Measurements from ENCODE around the gene C12orf42. TPM values are rescaled to one million over a fixed set of nuclear protein-coding genes. Genes with fewer than 3 reads are reported as not detected.
A peak's percentile ranks its signal among the peaks of the same experiment; 100 is the strongest.

Gene C12orf42
- total RNA-seq, 1 experiment from 2014 or later, result not detected

DNA sequence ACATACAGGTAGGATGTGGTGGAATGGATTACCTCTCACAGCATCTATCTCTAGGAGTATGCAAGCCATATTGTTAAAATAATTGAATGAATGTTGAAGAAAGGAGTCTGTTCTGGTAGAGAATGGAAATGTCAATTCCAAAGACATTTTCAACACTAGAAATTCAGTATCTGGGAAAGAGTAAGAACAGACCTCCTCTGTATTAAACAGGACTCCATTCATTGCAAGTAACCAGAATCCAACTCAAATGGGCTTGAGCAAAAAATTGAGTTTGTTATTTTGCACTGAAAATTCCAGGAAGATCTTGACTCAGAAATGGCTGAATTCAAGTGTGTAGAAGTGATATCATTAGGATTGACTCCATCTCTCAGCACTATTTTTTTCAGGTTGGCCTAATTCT lies 168.1 kb downstream of the C12orf42 start:
- Histone ChIP-seq H3K4me2 (no peak overlapping the region), H3K27ac (no peak overlapping the region), H3K4me3 (no peak overlapping the region), H3K36me3 (ENCODE audit: low read depth) (no peaks in the 10 kb centered on the region), H3K9me3 (ENCODE audit: insufficient read depth, low read depth) (no peaks in the 10 kb centered on the region), H3K4me1 (replicated peaks; ENCODE audit: insufficient read depth) (no peaks in the 10 kb centered on the region), H2AFZ (no peak overlapping the region), H3K9me2 (ENCODE audit: insufficient read depth) (no peaks in the 10 kb centered on the region), H3F3A (ENCODE audit: insufficient read depth, low read depth) (no peaks in the 10 kb centered on the region), H3K79me2 (ENCODE audit: low read depth) (no peaks in the 10 kb centered on the region), H4K20me1 (ENCODE audit: insufficient read depth) (no peaks in the 10 kb centered on the region), H3K27me3 (ENCODE audit: insufficient read depth, low read depth) (peaks cover 9% of the 10 kb centered on the region; the same call in 1 of the 2 replicates)
- TF ChIP-seq EZH2 (IDR thresholded peaks at IDR 0.05; ENCODE audit: low read depth), result no peak
- TF ChIP-seq, protein P1, sequence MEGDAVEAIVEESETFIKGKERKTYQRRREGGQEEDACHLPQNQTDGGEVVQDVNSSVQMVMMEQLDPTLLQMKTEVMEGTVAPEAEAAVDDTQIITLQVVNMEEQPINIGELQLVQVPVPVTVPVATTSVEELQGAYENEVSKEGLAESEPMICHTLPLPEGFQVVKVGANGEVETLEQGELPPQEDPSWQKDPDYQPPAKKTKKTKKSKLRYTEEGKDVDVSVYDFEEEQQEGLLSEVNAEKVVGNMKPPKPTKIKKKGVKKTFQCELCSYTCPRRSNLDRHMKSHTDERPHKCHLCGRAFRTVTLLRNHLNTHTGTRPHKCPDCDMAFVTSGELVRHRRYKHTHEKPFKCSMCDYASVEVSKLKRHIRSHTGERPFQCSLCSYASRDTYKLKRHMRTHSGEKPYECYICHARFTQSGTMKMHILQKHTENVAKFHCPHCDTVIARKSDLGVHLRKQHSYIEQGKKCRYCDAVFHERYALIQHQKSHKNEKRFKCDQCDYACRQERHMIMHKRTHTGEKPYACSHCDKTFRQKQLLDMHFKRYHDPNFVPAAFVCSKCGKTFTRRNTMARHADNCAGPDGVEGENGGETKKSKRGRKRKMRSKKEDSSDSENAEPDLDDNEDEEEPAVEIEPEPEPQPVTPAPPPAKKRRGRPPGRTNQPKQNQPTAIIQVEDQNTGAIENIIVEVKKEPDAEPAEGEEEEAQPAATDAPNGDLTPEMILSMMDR (conservative IDR thresholded peaks at IDR 0.05), result no peak
- intact Hi-C loops (cut with micrococcal nuclease; ENCODE audit: unreplicated experiment), result loop anchor here (5.0 kb wide), 1 partner anchor 220 kb away; no protein-coding TSS in a partner anchor
- POLR2A ChIA-PET (ENCODE audit: unreplicated experiment), result no interaction called here
- DNase-seq, result no peak
- CTCF ChIA-PET, result no interaction called here
- no TSS peak for BruUV-seq (replicated peaks)

DNA sequence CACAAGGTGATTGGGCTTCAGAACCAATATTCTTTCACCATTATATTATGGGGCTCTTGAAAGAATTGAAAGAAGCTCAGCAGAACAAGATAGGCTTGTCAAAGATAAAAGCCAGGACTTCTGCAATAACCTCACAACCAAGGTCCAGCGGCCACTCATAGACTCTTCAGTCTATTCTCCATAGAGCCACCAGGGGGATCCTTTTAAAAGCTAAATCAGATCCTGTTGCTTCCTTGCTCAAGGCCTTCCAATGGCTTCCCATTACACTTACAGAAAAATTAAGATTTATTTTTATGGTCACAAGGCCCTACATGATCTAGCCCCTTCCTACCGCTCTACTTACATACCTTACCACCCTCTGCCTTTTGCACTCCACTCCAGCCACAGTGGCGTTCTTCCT lies 169.6 kb downstream of the C12orf42 start:
- H3K4me2 ChIP-seq, result no peak overlapping the region
- H3K27me3 ChIP-seq (ENCODE audit: insufficient read depth, low read depth), result peaks cover 9% of the 10 kb centered on the region; the same call in 1 of the 2 replicates
- no peaks in the 10 kb centered on the region for H3K9me2 ChIP-seq (ENCODE audit: insufficient read depth)
- TF ChIP-seq EZH2 (IDR thresholded peaks at IDR 0.05; ENCODE audit: low read depth), result no peak
- TF ChIP-seq, protein P1 (conservative IDR thresholded peaks at IDR 0.05), result peak; percentile 57
- no peak overlapping the region for H2AFZ ChIP-seq
- intact Hi-C loops (cut with micrococcal nuclease; ENCODE audit: unreplicated experiment), result loop anchor here (5.0 kb wide), 1 partner anchor 221 kb away; no protein-coding TSS in a partner anchor
- H3K79me2 ChIP-seq (ENCODE audit: low read depth), result no peaks in the 10 kb centered on the region
- ChIA-PET CTCF (no interaction called here), POLR2A (ENCODE audit: unreplicated experiment) (no interaction called here)
- no peaks in the 10 kb centered on the region for H3K9me3 ChIP-seq (ENCODE audit: insufficient read depth, low read depth)
- H3K27ac ChIP-seq, result no peak overlapping the region
- no peak for DNase-seq
- BruUV-seq (replicated peaks), result no TSS peak
- no peaks in the 10 kb centered on the region for H4K20me1 ChIP-seq (ENCODE audit: insufficient read depth)
- H3K36me3 ChIP-seq (ENCODE audit: low read depth), result no peaks in the 10 kb centered on the region
- no peaks in the 10 kb centered on the region for H3F3A ChIP-seq (ENCODE audit: insufficient read depth, low read depth)
- no peaks in the 10 kb centered on the region for H3K4me1 ChIP-seq (replicated peaks; ENCODE audit: insufficient read depth)
- no peak overlapping the region for H3K4me3 ChIP-seq

DNA sequence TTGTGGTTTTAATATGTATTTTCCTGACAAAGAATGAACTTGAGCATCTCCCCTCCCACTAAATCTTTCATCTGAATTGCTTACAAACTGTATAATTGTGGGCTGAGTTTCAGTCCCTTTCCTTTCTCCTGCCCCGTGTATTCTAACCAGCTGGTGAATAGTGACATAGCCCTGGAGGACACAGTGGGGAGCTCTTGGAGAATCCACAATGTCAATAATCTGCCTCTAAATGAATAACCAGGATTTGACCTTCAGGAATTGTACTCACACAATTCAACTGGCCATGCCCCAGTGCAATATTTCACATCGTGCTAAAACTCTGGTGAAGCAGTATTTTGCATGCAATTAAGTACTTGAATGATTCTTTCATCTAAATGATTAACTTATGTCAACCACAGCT lies 177.2 kb downstream of the C12orf42 start:
- ChIA-PET POLR2A (ENCODE audit: unreplicated experiment) (no interaction called here), CTCF (no interaction called here)
- Histone ChIP-seq H3F3A (ENCODE audit: insufficient read depth, low read depth) (no peaks in the 10 kb centered on the region), H3K4me3 (no peak overlapping the region), H3K4me2 (no peak overlapping the region), H2AFZ (no peak overlapping the region), H3K36me3 (ENCODE audit: low read depth) (no peaks in the 10 kb centered on the region), H3K9me3 (ENCODE audit: insufficient read depth, low read depth) (no peaks in the 10 kb centered on the region), H3K79me2 (ENCODE audit: low read depth) (no peaks in the 10 kb centered on the region), H3K27me3 (ENCODE audit: insufficient read depth, low read depth) (0 out of 2 replicates have a peak, but pooled peaks cover 4% of the 10 kb centered on the region), H3K27ac (no peak overlapping the region), H3K9me2 (ENCODE audit: insufficient read depth) (no peaks in the 10 kb centered on the region), H3K4me1 (replicated peaks; ENCODE audit: insufficient read depth) (no peaks in the 10 kb centered on the region), H4K20me1 (ENCODE audit: insufficient read depth) (no peaks in the 10 kb centered on the region)
- TF ChIP-seq, protein P1 (conservative IDR thresholded peaks at IDR 0.05), result no peak
- no peak for TF ChIP-seq EZH2 (IDR thresholded peaks at IDR 0.05; ENCODE audit: low read depth)
- BruUV-seq (replicated peaks), result no TSS peak
- intact Hi-C loops (cut with micrococcal nuclease; ENCODE audit: unreplicated experiment), result no loop called here
- no peak for DNase-seq
